GM23248 (cell line): ENCODE results near the gene XRCC4.

ENCODE experiments used
- EZH2 ChIP-seq: fragments of 200-600 bp; sonication (generic); IDR thresholded peaks from 2 replicates; pipeline ENCODE4 v1.6.1; 2018; ENCODE audit warnings: antibody characterized with exemption, mild to moderate bottlenecking; ENCODE audit not compliant: insufficient read depth, poor library complexity, severe bottlenecking
- EZH2phosphoT487 ChIP-seq: fragments of 200-600 bp; sonication (generic); IDR thresholded peaks from 2 replicates; pipeline ENCODE4 v1.6.1; 2018; ENCODE audit warnings: antibody characterized with exemption, moderate library complexity, mild to moderate bottlenecking, low read depth; ENCODE audit not compliant: insufficient read depth

DNA sequence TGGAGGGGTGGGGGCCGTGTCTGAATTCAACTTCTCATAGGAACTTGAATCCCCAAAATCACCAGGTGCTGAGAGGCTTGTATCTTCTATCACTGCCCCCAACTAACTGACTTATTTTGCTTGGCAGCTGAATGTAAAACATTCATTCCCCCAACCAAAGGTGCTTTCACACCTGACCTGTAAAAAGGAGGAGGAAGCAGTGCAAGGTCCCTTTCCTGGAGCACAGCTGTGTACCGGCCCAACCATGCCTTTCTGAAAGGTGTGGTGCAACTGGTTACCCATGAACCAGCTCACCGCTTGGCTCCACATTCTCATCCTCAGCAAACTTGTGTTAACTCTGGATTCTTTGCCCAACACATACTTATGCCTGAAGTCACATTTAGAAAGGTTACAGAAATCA lies 34.8 kb upstream of the XRCC4 start:
- TF ChIP-seq EZH2 (no peak), EZH2phosphoT487 (no peak)
